RWPE2 (cell line): ENCODE results near the gene RARB.

Source experiments
- ATAC-seq: fragments of 200-7000 bp; cut with Tn5 transposase; 3 replicates; pipeline ENCODE4 v1.9.1; 2021; ENCODE audit warnings: low read depth
- DNase-seq: peaks from one replicate; pipeline ENCODE4 v3.0.0-alpha.2; 2020; ENCODE audit warnings: low spot score
- H3K27ac ChIP-seq: fragments of 450-650 bp; 2 replicates; pipeline ENCODE4 v1.5.1; 2017; ENCODE audit warnings: mild to moderate bottlenecking; ENCODE audit not compliant: poor library complexity, severe bottlenecking
- H3K27me3 ChIP-seq: fragments of 250-450 bp; sonication (Bioruptor Pico); 2 replicates; pipeline ENCODE4 v1.5.1; 2021; ENCODE audit warnings: mild to moderate bottlenecking, moderate library complexity; ENCODE audit not compliant: insufficient read depth, poor library complexity, severe bottlenecking
- H3K36me3 ChIP-seq: fragments of 250-450 bp; sonication (Bioruptor Pico); 2 replicates; pipeline ENCODE4 v1.5.1; 2020; ENCODE audit warnings: low read depth, mild to moderate bottlenecking, moderate library complexity
- H3K4me1 ChIP-seq: fragments of 250-450 bp; sonication (Bioruptor Pico); 2 replicates; pipeline ENCODE4 v1.5.1; 2021; ENCODE audit warnings: mild to moderate bottlenecking, moderate library complexity; ENCODE audit not compliant: insufficient read depth, poor library complexity, severe bottlenecking
- H3K4me3 ChIP-seq: fragments of 250-450 bp; sonication (Bioruptor Pico); 2 replicates; pipeline ENCODE4 v1.5.1; 2021; ENCODE audit warnings: mild to moderate bottlenecking, moderate library complexity; ENCODE audit not compliant: severe bottlenecking
- H3K9me3 ChIP-seq: fragments of 250-450 bp; sonication (Bioruptor Pico); 2 replicates; pipeline ENCODE4 v1.5.1; 2021; ENCODE audit warnings: mild to moderate bottlenecking, moderate library complexity; ENCODE audit not compliant: severe bottlenecking
- TF ChIP-seq, protein P1 (sequence below): fragments of 450-650 bp; IDR thresholded peaks from one replicate; pipeline ENCODE4 v1.5.1; 2017; ENCODE audit warnings: mild to moderate bottlenecking, moderate library complexity; ENCODE audit not compliant: poor library complexity, severe bottlenecking

RARB gene

DNA sequence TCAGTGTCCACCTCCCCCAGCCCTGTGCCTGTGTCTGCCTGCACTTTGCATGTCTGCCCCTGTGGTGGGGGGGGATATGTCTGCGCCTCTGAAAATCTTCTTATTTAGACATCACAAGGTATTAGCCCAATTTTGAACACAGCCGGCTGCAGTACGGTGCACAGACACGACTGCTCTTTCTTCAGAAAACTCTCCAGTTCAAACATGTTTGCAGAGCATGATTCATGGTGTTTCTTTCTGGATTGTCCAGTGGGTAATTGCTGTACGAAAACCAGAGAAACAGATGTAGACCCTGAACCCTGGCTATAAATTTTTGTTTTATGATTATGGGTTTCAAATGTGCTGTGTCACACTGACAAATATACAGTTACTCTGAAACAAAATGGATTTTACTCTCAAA, 3.4 kb upstream of the RARB start:
- Histone ChIP-seq H3K4me3 (no peak overlapping the region), H3K27me3 (no peaks in the 10 kb centered on the region), H3K4me1 (peaks cover 32% of the 10 kb centered on the region), H3K36me3 (no peaks in the 10 kb centered on the region), H3K27ac (peak overlapping the region; percentile 59), H3K9me3 (no peaks in the 10 kb centered on the region)
- ATAC-seq (peak; percentile 86), DNase-seq (no peak)
- TF ChIP-seq, protein P1, sequence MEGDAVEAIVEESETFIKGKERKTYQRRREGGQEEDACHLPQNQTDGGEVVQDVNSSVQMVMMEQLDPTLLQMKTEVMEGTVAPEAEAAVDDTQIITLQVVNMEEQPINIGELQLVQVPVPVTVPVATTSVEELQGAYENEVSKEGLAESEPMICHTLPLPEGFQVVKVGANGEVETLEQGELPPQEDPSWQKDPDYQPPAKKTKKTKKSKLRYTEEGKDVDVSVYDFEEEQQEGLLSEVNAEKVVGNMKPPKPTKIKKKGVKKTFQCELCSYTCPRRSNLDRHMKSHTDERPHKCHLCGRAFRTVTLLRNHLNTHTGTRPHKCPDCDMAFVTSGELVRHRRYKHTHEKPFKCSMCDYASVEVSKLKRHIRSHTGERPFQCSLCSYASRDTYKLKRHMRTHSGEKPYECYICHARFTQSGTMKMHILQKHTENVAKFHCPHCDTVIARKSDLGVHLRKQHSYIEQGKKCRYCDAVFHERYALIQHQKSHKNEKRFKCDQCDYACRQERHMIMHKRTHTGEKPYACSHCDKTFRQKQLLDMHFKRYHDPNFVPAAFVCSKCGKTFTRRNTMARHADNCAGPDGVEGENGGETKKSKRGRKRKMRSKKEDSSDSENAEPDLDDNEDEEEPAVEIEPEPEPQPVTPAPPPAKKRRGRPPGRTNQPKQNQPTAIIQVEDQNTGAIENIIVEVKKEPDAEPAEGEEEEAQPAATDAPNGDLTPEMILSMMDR: no peak

DNA sequence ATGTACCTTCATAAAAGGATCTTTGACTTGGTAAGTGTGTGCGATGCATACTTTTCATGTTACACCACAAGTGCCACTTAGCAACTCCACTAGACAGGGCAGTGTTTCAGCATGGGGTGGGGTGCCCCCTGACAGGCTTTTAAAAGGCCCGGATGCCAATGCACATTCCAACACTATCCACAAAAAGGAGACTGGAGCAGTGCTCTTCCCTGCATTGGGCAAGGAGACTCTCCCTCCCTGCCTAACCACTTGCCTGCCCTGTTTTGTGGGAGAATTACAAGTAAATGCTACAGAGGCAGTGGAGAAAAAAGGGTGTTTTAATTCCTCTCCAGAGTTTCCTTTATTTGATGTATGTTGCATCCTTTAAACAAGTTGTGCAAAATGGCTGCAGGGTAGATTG, 1.7 kb upstream of the RARB start:
- Histone ChIP-seq H3K36me3 (no peaks in the 10 kb centered on the region), H3K27me3 (no peaks in the 10 kb centered on the region), H3K4me3 (no peak overlapping the region), H3K4me1 (peaks cover 29% of the 10 kb centered on the region), H3K9me3 (no peaks in the 10 kb centered on the region), H3K27ac (no peak overlapping the region)
- ATAC-seq (no peak), DNase-seq (no peak)
- TF ChIP-seq, protein P1: no peak

DNA sequence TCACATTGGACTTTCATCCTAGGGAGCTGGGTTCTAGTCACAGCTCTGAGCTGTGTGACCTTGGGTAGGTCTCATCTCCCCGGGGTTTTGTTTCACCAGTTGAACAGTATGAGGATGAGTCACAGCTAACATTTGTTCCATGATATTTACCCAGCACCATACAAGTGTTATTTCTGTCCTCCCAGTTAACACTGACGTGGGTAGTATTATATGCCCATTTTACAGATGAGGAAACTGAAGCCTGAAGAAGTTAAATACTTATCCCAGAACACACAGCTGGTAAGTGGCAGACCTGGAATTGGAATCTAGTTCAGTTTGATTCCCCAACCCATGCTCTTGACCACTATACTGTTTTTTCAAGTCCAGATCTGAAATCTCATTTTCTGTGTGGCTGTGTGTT, 908 bp upstream of the RARB start:
- H3K36me3 ChIP-seq: no peaks in the 10 kb centered on the region
- H3K27me3 ChIP-seq: no peaks in the 10 kb centered on the region
- DNase-seq (no peak), ATAC-seq (no peak)
- TF ChIP-seq, protein P1: no peak
- H3K9me3 ChIP-seq: no peaks in the 10 kb centered on the region
- H3K4me3 ChIP-seq: no peak overlapping the region
- peaks cover 29% of the 10 kb centered on the region for H3K4me1 ChIP-seq
- no peak overlapping the region for H3K27ac ChIP-seq

DNA sequence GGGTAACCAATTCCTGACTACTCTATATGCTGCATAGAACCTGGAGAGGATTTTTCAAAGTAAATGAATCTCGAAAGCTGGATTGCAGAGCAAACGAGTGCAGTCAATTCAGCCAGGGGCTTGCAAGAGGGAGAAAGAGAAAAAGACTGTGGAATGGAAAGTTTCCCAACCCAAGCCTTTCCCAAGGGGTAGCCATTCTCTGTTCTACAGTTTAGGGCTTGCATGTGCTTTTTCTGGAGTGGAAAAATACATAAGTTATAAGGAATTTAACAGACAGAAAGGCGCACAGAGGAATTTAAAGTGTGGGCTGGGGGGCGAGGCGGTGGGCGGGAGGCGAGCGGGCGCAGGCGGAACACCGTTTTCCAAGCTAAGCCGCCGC, 511 bp upstream of the RARB start:
- TF ChIP-seq, protein P1: no peak
- Histone ChIP-seq H3K9me3 (no peaks in the 10 kb centered on the region), H3K27ac (no peak overlapping the region), H3K36me3 (no peaks in the 10 kb centered on the region), H3K27me3 (no peaks in the 10 kb centered on the region), H3K4me1 (peaks cover 29% of the 10 kb centered on the region), H3K4me3 (peak overlapping the region; percentile 12)
- ATAC-seq: no peak
- no peak for DNase-seq

DNA sequence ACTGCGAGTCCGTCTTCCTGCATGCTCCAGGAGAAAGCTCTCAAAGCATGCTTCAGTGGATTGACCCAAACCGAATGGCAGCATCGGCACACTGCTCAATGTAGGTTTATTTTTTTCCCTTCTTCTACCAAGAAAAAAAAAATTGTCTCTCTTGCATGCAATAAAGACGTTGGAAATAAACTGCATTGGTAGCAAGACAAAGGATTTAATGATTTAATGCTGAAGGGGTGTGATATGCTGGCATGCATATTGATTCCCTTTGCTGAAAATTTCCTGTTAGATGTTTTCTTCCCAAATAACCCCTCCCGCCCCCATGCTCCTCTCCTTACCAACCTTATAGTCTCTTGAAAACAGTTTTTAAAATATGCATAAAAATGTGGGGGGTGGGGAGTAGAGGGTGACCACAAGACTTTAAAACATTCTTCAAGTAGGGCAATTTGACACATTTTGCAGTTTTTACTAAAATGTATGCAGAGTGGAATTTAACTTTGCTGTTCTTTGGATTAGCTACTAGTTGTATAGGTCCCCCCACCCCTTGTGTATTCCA, 799 bp downstream of the RARB start:
- Histone ChIP-seq H3K27ac (no peak overlapping the region), H3K4me3 (no peak overlapping the region)

More for the DNA sequence above, 799 bp downstream of the RARB start:
- Histone ChIP-seq H3K4me1 (peaks cover 24% of the 10 kb centered on the region), H3K36me3 (no peaks in the 10 kb centered on the region), H3K9me3 (no peaks in the 10 kb centered on the region), H3K27me3 (no peaks in the 10 kb centered on the region)
- TF ChIP-seq, protein P1: no peak
- DNase-seq (no peak), ATAC-seq (no peak)
